Stimulated activated CD4-positive, alpha-beta T cell treated with anti-CD3 and anti-CD28 coated beads, Interleukin-2, amount 100 ng/mL, for 24 hours (primary cell): ENCODE data around the gene ELANE.
"Not testable (repeated sequence)": the region's sequence is repeated elsewhere in the genome, so short reads cannot be mapped to it uniquely, and the experiment has no call there.

Source experiments
- DNase-seq, 2 donors: peaks; one replicate each; pipeline ENCODE4 v3.0.0-alpha.2; 2020

Gene ELANE

GRCh38 chr19:843180-843835, 8.8 kb upstream of the ELANE start:
- no peak for DNase-seq

GRCh38 chr19:843836-844545, 8.1 kb upstream of the ELANE start:
- no peak for DNase-seq

- DNase-seq, result no peak
These were observed 7.5 kb upstream of the ELANE start for GRCh38 chr19:844546-844971.

DNA sequence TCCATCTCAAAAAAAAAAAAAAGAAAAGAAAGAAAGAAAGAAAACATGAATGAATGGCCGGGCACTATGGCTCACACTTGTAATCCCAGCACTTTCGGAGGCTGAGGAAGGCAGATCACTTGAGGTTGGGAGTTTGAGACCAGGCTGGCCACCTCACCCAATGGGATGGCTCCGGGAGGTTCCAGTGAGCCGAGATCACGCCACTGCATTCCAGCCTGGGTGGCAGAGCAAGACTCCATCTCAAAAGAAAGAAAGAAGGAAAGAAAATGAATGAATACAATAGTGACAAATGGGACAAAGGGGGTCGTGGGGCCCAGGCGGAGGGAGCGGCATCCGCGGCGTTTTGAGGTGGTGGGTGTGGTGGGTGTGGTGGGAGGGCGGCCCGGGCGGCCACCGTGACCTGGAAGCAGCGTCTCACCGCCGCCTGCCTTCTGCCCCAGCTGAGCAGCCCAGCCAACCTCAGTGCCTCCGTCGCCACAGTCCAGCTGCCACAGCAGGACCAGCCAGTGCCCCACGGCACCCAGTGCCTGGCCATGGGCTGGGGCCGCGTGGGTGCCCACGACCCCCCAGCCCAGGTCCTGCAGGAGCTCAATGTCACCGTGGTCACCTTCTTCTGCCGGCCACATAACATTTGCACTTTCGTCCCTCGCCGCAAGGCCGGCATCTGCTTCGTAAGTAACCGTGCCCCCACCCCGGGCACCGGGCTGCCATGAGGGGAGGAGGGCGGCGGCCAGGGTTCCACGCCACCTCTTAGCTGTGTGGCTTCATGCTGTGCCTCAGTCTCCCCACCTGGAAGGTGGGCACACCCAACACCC, 6.2 kb upstream of the ELANE start:
- DNase-seq, result no peak

DNA sequence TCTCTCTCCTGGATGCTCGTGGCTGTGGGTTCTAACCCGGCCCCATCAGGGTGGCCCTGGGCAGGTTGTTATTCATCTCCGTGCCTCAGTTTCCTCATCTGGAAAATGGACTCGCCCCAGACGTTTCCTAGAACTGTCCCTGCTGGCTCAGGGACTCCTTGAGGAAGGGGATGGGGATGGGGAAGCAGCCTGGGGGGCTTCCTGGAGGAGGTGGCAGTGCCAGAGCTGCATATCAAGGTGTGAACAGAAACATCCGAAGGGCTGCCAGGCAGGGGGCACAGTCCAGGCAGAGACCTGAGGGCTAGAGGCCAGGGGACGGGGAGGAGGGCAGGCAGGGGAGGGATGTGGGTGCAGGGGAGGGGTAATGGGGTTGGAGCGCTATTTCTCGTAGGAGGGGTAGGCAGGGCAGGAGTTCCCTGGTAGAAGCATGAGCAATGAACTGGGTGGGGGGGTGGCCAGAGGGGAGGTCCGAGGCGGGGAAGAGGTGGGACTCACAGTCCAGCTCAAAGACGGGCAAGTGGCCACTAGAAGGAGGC, 3.6 kb upstream of the ELANE start:
- DNase-seq, result no peak

GRCh38 chr19:849195-849594, 2.9 kb upstream of the ELANE start:
- DNase-seq, result not testable (repeated sequence)

DNA sequence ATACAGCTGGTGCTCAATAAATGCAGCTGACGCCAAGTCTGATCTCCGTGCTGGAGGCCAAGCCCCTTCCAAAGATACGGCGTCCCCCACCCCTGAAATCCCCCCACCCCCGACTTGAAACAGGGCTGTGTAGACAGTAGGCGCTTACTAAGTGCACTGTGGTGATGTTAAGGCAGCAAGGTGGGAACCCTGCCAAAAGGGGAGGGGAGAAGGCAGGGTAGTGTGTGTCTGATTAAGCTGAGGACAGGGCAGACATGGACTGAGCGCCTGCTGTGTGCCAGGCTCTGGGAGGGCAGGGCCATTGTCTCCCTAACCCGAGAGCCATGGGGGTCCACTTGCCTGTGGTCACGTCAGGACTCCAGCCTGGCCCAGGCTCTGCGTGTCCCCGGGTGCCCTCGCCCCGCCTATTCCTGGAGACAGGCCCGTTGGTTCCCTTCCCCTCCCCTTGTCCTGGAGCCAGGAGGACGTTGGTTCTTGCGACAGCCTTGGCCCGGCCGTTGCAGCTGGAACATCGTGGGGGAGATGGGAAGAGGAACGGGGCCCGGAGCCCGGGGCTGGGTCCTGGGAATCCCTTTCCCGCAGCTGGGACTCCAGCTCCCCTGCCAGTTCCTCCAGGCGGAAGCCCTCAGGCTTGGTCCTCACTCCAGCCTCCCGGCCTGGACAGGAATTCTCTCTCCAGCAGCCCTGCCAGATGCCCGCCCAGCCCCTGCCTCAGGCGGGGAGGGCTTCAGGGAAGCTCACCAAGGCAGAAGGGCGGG, 1.7 kb upstream of the ELANE start:
- no peak for DNase-seq

DNA sequence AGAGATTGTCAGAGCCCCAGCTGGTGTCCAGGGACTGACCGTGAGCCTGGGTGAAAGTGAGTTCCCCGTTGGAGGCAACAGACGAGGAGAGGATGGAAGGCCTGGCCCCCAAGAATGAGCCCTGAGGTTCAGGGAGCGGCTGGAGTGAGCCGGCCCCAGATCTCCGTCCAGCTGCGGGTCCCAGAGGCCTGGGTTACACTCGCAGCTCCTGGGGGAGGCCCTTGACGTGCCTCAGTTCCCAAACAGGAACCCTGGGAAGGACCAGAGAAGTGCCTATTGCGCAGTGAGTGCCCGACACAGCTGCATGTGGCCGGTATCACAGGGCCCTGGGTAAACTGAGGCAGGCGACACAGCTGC, 1.1 kb upstream of the ELANE start:
- DNase-seq, result no peak

GRCh38 chr19:853014-853585, 997 bp downstream of the ELANE start:
- DNase-seq, result no peak

DNA sequence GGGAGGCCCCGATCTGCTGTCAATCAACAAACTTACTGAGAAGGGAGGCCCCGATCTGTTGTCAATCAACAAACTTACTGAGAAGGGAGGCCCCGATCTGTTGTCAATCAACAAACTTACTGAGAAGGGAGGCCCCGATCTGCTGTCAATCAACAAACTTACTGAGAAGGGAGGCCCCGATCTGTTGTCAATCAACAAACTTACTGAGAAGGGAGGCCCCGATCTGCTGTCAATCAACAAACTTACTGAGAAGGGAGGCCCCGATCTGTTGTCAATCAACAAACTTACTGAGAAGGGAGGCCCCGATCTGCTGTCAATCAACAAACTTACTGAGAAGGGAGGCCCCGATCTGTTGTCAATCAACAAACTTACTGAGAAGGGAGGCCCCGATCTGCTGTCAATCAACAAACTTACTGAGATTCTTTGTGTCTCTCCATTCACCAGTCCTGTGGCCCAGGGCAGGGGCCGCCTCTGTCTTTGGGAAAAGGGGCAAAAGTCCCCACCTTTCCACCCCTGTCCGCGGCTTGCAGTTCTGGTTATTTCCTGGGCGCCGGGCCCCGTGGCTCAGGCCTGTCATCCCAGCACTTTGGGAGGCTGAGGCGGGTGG, 1.6 kb downstream of the ELANE start:
- not testable (repeated sequence) for DNase-seq

DNA sequence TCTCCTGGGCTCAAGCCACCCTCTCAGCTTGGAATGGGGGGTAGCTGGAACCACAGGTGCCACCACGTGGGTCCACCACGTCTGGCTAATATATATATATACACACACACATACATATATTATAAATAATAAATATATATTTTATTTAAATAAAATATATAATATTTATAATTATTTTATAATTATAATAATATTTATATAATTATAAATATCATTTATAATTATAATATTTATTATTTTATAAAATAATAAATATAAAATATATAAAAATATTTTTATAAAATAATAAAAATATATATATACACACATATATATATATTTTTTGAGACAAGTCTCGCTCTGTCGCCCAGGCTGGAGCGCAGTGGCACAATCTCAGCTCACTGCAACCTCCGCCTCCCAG, 2.4 kb downstream of the ELANE start:
- DNase-seq, result no peak

- DNase-seq, result no peak
These were observed 3.0 kb downstream of the ELANE start for GRCh38 chr19:855142-855541.

DNA sequence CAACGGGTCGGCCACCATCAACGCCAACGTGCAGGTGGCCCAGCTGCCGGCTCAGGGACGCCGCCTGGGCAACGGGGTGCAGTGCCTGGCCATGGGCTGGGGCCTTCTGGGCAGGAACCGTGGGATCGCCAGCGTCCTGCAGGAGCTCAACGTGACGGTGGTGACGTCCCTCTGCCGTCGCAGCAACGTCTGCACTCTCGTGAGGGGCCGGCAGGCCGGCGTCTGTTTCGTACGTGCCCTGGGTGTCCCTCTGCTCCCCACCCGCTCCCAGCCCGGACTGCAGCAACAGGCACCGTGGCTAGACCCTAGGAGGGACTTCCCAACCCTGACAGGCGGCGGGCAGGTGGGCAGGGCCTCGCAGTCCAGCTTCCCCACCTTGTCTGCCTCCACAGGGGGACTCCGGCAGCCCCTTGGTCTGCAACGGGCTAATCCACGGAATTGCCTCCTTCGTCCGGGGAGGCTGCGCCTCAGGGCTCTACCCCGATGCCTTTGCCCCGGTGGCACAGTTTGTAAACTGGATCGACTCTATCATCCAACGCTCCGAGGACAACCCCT, 3.5 kb downstream of the ELANE start:
- no peak for DNase-seq

DNA sequence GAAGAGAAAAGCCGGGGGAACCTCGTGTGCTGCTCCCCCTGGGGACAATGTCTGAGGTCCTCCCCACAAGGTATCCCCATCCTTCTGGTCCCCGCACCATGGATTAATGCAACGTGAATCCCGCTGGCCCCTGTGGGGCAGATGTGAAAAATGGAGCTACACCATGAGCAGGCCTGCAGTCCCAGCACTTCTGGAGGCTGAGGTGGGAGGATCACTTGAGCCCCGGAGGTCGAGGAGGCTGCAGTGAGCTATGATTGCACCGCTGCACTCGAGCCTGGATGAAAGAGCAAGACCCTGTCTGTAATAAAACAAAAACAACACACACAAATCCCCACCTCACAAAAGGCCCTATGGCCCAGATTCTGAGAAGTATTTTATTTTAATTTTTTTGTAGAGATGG, 6.2 kb downstream of the ELANE start:
- DNase-seq, result no peak

GRCh38 chr19:858868-859843, 7.1 kb downstream of the ELANE start, which contains the start of gene CFD:
Gene CFD, plus strand, starts transcription at chr19:859664. Its CDS starts 26 bp downstream, at chr19:859690.
- no peak for DNase-seq

GRCh38 chr19:861141-861755, 9.1 kb downstream of the ELANE start:
- DNase-seq, result no peak

- DNase-seq, result peak; percentile 68 to 73
These were observed 9.9 kb downstream of the ELANE start for GRCh38 chr19:861756-862580.

GRCh38 chr19:862581-863314, 10.6 kb downstream of the ELANE start:
- DNase-seq, result peak; percentile 82 to 83
